ENCODE results near the gene GMDS. TPM values are rescaled to one million over a fixed set of nuclear protein-coding genes. Genes with fewer than 3 reads are reported as not detected.
A peak's percentile ranks its signal among the peaks of the same experiment; 100 is the strongest.

The GMDS gene
- total and polyA plus RNA-seq, 5 experiments from 2014 or later = 11.4 to 25.0 (median 22.3) TPM

DNA sequence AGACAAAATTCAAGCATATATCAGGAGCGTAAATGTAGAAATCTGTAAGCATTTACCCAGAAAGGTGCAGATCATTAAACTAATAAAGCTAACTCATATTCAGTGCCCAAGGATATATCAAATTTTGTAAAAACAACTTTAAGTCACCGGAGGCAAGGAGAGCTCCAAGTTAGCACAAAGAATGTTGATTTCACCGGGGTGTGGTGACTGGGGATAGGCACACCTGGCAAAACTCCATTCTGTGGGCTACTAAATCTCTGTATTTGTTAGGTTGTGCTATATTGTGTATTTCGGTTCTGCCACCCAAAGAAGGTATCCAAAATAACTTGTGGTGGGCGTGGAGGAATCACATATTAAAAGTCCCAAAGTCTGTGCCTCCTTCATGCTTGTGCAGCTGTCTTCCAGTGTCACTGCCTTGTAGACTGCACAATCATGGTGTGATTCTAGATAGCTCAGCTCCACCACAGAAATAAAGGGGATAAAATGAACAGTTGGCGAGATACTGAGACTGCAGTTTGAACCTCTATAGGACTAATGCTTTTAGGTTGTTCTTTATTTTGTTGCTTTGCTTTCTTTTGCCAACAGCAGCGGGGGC, 111.6 kb downstream of the GMDS start:
- H3K27ac Mint-ChIP-seq = peak overlapping the region in 1 of 10 donors; percentile 70
- ATAC-seq (no peak), DNase-seq (no peak)
- no peak overlapping the region for H3K4me3 Mint-ChIP-seq
- H3K9me3 Mint-ChIP-seq = no peaks in the 10 kb centered on the region
- no peaks in the 10 kb centered on the region for H3K27me3 Mint-ChIP-seq
- H3K4me1 Mint-ChIP-seq = peaks cover 11 to 33% (median 17%) of the 10 kb centered on the region in 4 donors
- POLR2A ChIA-PET = no interaction called here
- no peaks in the 10 kb centered on the region for H3K36me3 Mint-ChIP-seq

GRCh38 chr6:2132916-2133315, 112.5 kb downstream of the GMDS start:
- no peak for DNase-seq
- Mint-ChIP-seq H3K4me1 (peaks cover 11 to 40% (median 24%) of the 10 kb centered on the region in 4 donors), H3K36me3 (no peaks in the 10 kb centered on the region), H3K27me3 (no peaks in the 10 kb centered on the region), H3K4me3 (no peak overlapping the region), H3K27ac (no peak overlapping the region), H3K9me3 (no peaks in the 10 kb centered on the region)
- no peak for ATAC-seq
- POLR2A ChIA-PET = no interaction called here

DNA sequence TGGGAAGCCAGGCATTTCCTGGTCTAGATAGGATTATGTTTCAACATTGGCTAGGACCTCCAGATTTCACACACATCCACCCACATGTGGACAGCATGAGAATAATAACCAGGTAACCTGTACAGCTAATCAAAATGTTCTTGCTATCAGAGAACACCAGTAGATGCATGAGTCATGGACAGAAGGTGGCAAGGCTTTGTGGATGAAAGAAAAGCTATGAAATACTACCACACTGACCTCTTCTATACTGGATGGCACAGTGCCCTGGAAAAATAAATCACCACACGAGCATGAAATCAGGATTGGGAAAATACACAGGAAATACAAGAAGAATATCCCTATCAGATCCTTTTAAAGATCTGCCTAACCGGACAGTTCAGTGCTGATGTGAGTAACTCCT, 113.0 kb downstream of the GMDS start:
- DNase-seq (no peak), ATAC-seq (no peak)
- no peak overlapping the region for H3K4me3 Mint-ChIP-seq
- H3K4me1 Mint-ChIP-seq = peaks cover 11 to 44% (median 27%) of the 10 kb centered on the region in 4 donors
- H3K27me3 Mint-ChIP-seq = no peaks in the 10 kb centered on the region
- H3K9me3 Mint-ChIP-seq = no peaks in the 10 kb centered on the region
- POLR2A ChIA-PET = no interaction called here
- H3K27ac Mint-ChIP-seq = no peak overlapping the region
- no peaks in the 10 kb centered on the region for H3K36me3 Mint-ChIP-seq

DNA sequence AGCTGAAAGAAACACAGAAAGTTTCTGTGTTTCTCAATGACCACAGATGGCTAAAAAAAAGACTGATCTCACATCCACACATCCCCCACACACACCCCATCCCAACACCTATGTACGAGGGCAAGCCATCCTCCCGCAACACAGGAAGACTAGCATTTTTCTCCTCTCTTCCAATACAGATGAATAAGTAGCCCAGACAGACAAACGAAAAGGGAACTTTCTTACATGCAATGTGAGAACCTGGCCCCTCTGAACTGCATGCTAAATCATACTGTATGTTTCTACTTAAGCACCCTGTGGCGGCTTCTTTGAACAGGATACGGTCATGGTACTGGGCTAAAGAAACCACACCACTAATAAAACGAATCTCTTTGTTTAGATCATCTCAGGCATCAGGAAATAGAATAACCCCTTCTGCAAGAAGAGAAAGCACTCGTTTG, 116.2 kb downstream of the GMDS start:
- DNase-seq = no peak
- no peak for ATAC-seq
- POLR2A ChIA-PET = no interaction called here
- Mint-ChIP-seq H3K4me3 (no peak overlapping the region), H3K27me3 (no peaks in the 10 kb centered on the region), H3K9me3 (no peaks in the 10 kb centered on the region), H3K36me3 (peaks cover 0 to 9% (median 5%) of the 10 kb centered on the region in 3 donors), H3K27ac (no peak overlapping the region), H3K4me1 (peaks cover 11 to 45% (median 31%) of the 10 kb centered on the region in 4 donors)

GRCh38 chr6:2127484-2127911, 117.9 kb downstream of the GMDS start:
- DNase-seq (peak in 3 of 10 donors; percentile 5 to 14 (median 13)), ATAC-seq (peak in 1 of 2 donors; percentile 68)
- POLR2A ChIA-PET = no interaction called here
- H3K27ac Mint-ChIP-seq = peak overlapping the region in 2 of 10 donors; percentile 16 to 52
- peaks cover 11 to 34% (median 30%) of the 10 kb centered on the region in 4 donors for H3K4me1 Mint-ChIP-seq
- H3K36me3 Mint-ChIP-seq = peaks cover 0 to 14% (median 8%) of the 10 kb centered on the region in 3 donors
- no peaks in the 10 kb centered on the region for H3K9me3 Mint-ChIP-seq
- peak overlapping the region in 4 of 10 donors; percentile 3 to 33 (median 14) for H3K4me3 Mint-ChIP-seq
- no peaks in the 10 kb centered on the region for H3K27me3 Mint-ChIP-seq

DNA sequence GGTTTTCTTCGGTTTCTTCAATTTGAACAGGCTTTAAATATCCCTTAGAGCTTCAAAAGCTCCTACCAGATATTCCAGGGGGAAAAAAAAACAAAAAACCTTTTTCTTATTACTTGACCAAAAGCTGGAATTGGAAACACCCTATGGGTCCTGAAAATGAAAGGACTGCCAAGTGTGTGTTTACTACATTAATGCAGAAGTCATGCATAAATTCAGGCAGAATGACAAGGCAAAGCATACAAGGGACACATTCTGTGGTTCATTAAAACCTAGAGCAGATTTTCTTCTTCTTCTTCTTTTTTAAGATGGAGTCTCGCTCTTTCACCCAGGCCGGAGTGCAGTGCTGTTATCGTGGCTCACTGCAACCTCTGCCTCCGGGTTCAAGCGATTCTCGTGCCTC, 119.1 kb downstream of the GMDS start:
- no peak overlapping the region for H3K4me3 Mint-ChIP-seq
- ATAC-seq (no peak), DNase-seq (no peak)
- H3K9me3 Mint-ChIP-seq = no peaks in the 10 kb centered on the region
- H3K27ac Mint-ChIP-seq = no peak overlapping the region
- H3K36me3 Mint-ChIP-seq = peaks cover 0 to 16% (median 8%) of the 10 kb centered on the region in 3 donors
- no peaks in the 10 kb centered on the region for H3K27me3 Mint-ChIP-seq
- POLR2A ChIA-PET = no interaction called here
- peaks cover 11 to 32% (median 29%) of the 10 kb centered on the region in 4 donors for H3K4me1 Mint-ChIP-seq

- no peak overlapping the region for H3K4me3 Mint-ChIP-seq
- no peak for ATAC-seq
- H3K27ac Mint-ChIP-seq = no peak overlapping the region
- DNase-seq = no peak
- POLR2A ChIA-PET = no interaction called here
- peaks cover 0 to 16% (median 8%) of the 10 kb centered on the region in 3 donors for H3K36me3 Mint-ChIP-seq
- H3K4me1 Mint-ChIP-seq = peaks cover 13 to 30% (median 25%) of the 10 kb centered on the region in 4 donors
- no peaks in the 10 kb centered on the region for H3K9me3 Mint-ChIP-seq
- no peaks in the 10 kb centered on the region for H3K27me3 Mint-ChIP-seq
Measured at GRCh38 chr6:2125158-2125557, 120.2 kb downstream of the GMDS start.

- no peaks in the 10 kb centered on the region for H3K9me3 Mint-ChIP-seq
- no peak overlapping the region for H3K27ac Mint-ChIP-seq
- ATAC-seq (no peak), DNase-seq (no peak)
- H3K36me3 Mint-ChIP-seq = peaks cover 0 to 16% (median 8%) of the 10 kb centered on the region in 3 donors
- POLR2A ChIA-PET = no interaction called here
- H3K4me3 Mint-ChIP-seq = no peak overlapping the region
- H3K27me3 Mint-ChIP-seq = no peaks in the 10 kb centered on the region
- peaks cover 10 to 23% (median 17%) of the 10 kb centered on the region in 4 donors for H3K4me1 Mint-ChIP-seq
Measured at GRCh38 chr6:2124260-2124709, 121.1 kb downstream of the GMDS start.

- Mint-ChIP-seq H3K4me1 (peaks cover 0 to 7% (median 0%) of the 10 kb centered on the region in 4 donors), H3K9me3 (no peaks in the 10 kb centered on the region), H3K36me3 (peaks cover 0 to 21% (median 8%) of the 10 kb centered on the region in 3 donors), H3K27me3 (no peaks in the 10 kb centered on the region), H3K4me3 (no peak overlapping the region), H3K27ac (no peak overlapping the region)
- POLR2A ChIA-PET = no interaction called here
- DNase-seq = no peak
- ATAC-seq = no peak
Measured at GRCh38 chr6:2120912-2121311, 124.5 kb downstream of the GMDS start.

DNA sequence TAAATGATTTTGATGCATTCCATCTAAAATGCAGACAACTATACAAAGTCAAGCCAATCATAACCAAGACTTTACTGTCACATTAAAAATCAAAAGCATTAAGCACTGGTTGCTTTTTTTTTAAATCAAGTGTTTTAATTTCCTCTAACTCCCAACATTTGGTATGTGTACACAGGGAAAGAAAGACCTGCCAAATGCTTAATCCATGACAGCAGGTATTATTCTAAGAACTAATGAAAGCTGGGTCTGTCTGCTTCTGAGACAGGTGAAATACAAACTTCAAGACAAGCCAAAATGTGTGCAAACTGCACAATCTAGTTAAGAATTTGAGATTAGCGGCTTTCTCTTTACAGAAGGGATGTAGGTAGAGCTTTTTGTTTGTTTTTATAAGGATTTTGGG, 126.1 kb downstream of the GMDS start:
- POLR2A ChIA-PET = no interaction called here

GRCh38 chr6:2118136-2118535, 127.3 kb downstream of the GMDS start:
- Mint-ChIP-seq H3K9me3 (no peaks in the 10 kb centered on the region), H3K27me3 (no peaks in the 10 kb centered on the region), H3K27ac (no peak overlapping the region), H3K4me3 (no peak overlapping the region), H3K4me1 (peaks cover 0 to 4% (median 0%) of the 10 kb centered on the region in 4 donors), H3K36me3 (peaks cover 0 to 34% (median 5%) of the 10 kb centered on the region in 3 donors)
- POLR2A ChIA-PET = no interaction called here
- ATAC-seq (no peak), DNase-seq (no peak)

More for the DNA sequence above, 126.1 kb downstream of the GMDS start:
- Mint-ChIP-seq H3K4me1 (peaks cover 0 to 4% (median 0%) of the 10 kb centered on the region in 4 donors), H3K4me3 (no peak overlapping the region), H3K36me3 (peaks cover 0 to 28% (median 8%) of the 10 kb centered on the region in 3 donors), H3K27ac (no peak overlapping the region), H3K27me3 (no peaks in the 10 kb centered on the region), H3K9me3 (no peaks in the 10 kb centered on the region)
- DNase-seq = no peak
- ATAC-seq = no peak

DNA sequence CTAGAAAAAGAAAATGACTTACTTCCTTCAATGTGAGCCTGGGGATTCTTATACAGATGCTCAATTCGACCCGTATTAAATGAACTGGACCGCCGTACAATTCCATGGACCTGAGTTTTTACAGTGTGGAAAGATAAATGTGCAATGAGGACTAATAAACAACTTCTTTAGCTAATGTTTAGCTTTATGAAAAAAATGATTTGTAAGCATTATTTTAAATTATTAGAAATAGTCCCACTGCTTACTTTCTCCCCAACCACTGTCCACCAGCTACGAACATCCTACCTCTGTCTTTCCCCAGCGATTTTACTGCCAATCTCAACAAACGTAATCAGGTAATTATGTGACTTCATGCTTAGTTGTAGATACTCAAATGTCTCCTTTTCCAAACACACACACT, 128.0 kb downstream of the GMDS start:
- POLR2A ChIA-PET = no interaction called here
- ATAC-seq (no peak), DNase-seq (no peak)
- no peak overlapping the region for H3K27ac Mint-ChIP-seq
- H3K4me1 Mint-ChIP-seq = peaks cover 0 to 8% (median 0%) of the 10 kb centered on the region in 4 donors
- no peaks in the 10 kb centered on the region for H3K27me3 Mint-ChIP-seq
- H3K9me3 Mint-ChIP-seq = no peaks in the 10 kb centered on the region
- peaks cover 0 to 34% (median 5%) of the 10 kb centered on the region in 3 donors for H3K36me3 Mint-ChIP-seq
- H3K4me3 Mint-ChIP-seq = no peak overlapping the region

GRCh38 chr6:2116496-2116895, 128.9 kb downstream of the GMDS start:
- Mint-ChIP-seq H3K27me3 (no peaks in the 10 kb centered on the region), H3K4me1 (peaks cover 0 to 8% (median 1%) of the 10 kb centered on the region in 4 donors), H3K4me3 (no peak overlapping the region), H3K36me3 (peaks cover 0 to 33% (median 5%) of the 10 kb centered on the region in 3 donors), H3K9me3 (no peaks in the 10 kb centered on the region), H3K27ac (no peak overlapping the region)
- no peak for DNase-seq
- POLR2A ChIA-PET = no interaction called here
- no peak for ATAC-seq

DNA sequence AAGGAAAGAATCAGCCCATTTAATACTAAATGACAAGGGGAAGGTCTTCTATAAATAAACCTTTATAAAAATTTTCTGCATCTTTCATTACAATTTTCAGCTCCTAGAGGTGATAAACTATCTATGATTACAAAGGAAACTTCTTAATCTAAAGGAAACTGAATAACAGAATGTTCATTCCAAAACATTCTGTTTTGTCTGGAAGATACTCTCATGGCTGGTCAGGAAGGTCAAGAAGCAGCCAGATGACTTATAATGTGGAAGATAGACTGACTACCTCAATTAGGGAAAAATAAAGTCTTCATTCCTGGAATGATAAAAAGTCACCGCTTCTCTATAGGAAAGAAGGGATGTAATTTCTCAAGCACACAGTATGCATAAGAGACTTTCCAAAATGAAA, 131.3 kb downstream of the GMDS start:
- Mint-ChIP-seq H3K27ac (no peak overlapping the region), H3K27me3 (no peaks in the 10 kb centered on the region), H3K4me1 (peaks cover 9 to 12% (median 10%) of the 10 kb centered on the region in 4 donors), H3K4me3 (no peak overlapping the region), H3K9me3 (no peaks in the 10 kb centered on the region), H3K36me3 (peaks cover 0 to 38% (median 5%) of the 10 kb centered on the region in 3 donors)
- DNase-seq (no peak), ATAC-seq (no peak)
- POLR2A ChIA-PET = no interaction called here

Data from naive thymus-derived CD8-positive, alpha-beta T cell (primary cell).